GM12891 (cell line): ENCODE measurements around the gene INO80D.

Experiments
- PAX5 ChIP-seq: IDR thresholded peaks from 2 replicates; pipeline ENCODE4 v1.6.1; 2011; ENCODE audit warnings: low read length, moderate library complexity, mild to moderate bottlenecking; ENCODE audit not compliant: insufficient read depth, severe bottlenecking
- POLR2A ChIP-seq: IDR thresholded peaks from 2 replicates; pipeline ENCODE4 v1.6.1; 2011; ENCODE audit warnings: low read depth, low read length, control low read depth
- POLR2AphosphoS5 ChIP-seq: IDR thresholded peaks from 2 replicates; pipeline ENCODE4 v1.6.1; 2011; ENCODE audit warnings: low read depth, low read length, control low read depth
- POU2F2 ChIP-seq: IDR thresholded peaks from 2 replicates; pipeline ENCODE4 v1.6.1; 2011; ENCODE audit warnings: low read depth, mild to moderate bottlenecking, control low read depth, low read length, moderate library complexity
- TAF1 ChIP-seq: IDR thresholded peaks from 2 replicates; pipeline ENCODE4 v1.6.1; 2011; ENCODE audit warnings: low read depth, low read length, control low read depth

GRCh38 chr2:205976120-205976814, 109.7 kb downstream of the INO80D start:
- TF ChIP-seq POLR2A (no peak), TAF1 (no peak), POLR2AphosphoS5 (no peak), PAX5 (no peak), POU2F2 (no peak)
